IgD-negative memory B cell (primary cell): ENCODE measurements around the gene LEAP2. TPM values are rescaled to one million over a fixed set of nuclear protein-coding genes. Genes with fewer than 3 reads are reported as not detected.
A peak's percentile ranks its signal among the peaks of the same experiment; 100 is the strongest.

Source experiments
- H3K27ac Mint-ChIP-seq, 3 donors: one replicate each; pipeline ENCODE4 v1.8.0; 2020 to 2022; ENCODE audit warnings: mild to moderate bottlenecking in 3 of 3, mixed read lengths in 3 of 3, moderate library complexity in 1 of 3
- H3K27me3 Mint-ChIP-seq: one replicate; pipeline ENCODE4 v1.8.0; 2021; ENCODE audit warnings: mixed read lengths
- H3K36me3 Mint-ChIP-seq: one replicate; pipeline ENCODE4 v1.8.0; 2020; ENCODE audit warnings: mild to moderate bottlenecking, mixed read lengths
- H3K4me1 Mint-ChIP-seq, 3 donors: one replicate each; pipeline ENCODE4 v1.8.0; 2020 to 2022; ENCODE audit warnings: mixed read lengths in 3 of 3, mild to moderate bottlenecking in 1 of 3
- H3K4me3 Mint-ChIP-seq, 4 donors: one replicate each; pipeline ENCODE4 v1.8.0; 2020 to 2022; ENCODE audit warnings: mild to moderate bottlenecking in 4 of 4, mixed read lengths in 4 of 4, moderate library complexity in 3 of 4
- H3K9me3 Mint-ChIP-seq, 3 donors: one replicate each; pipeline ENCODE4 v1.8.0; 2020 to 2021; ENCODE audit warnings: mixed read lengths in 3 of 3, mild to moderate bottlenecking in 1 of 3
- polyA plus RNA-seq: library from polyadenylated mRNA; unstranded; fragments of 300-500 nt; fragmentation: Illumina TruSeq; gene quantifications from one replicate; pipeline ENCODE4 v1.2.3, GENCODE V29; 2021

Gene LEAP2
- polyA plus RNA-seq, 1 donor from 2014 or later, result 1.4 TPM

- no peak overlapping the region for H3K4me3 Mint-ChIP-seq
- no peak overlapping the region for H3K27ac Mint-ChIP-seq
- H3K9me3 Mint-ChIP-seq, result no peaks in the 10 kb centered on the region
- H3K36me3 Mint-ChIP-seq, result peaks cover 1% of the 10 kb centered on the region
- H3K4me1 Mint-ChIP-seq, result peaks cover 7 to 9% (median 9%) of the 10 kb centered on the region in 3 donors
- no peaks in the 10 kb centered on the region for H3K27me3 Mint-ChIP-seq
Measured at GRCh38 chr5:132884548-132884947, 11.1 kb downstream of the LEAP2 start.

GRCh38 chr5:132886064-132886823 is 12.8 kb downstream of the LEAP2 start:
- Mint-ChIP-seq H3K9me3 (no peaks in the 10 kb centered on the region), H3K4me1 (peaks cover 7 to 9% (median 9%) of the 10 kb centered on the region in 3 donors), H3K36me3 (peaks cover 1% of the 10 kb centered on the region), H3K27ac (peak overlapping the region in 2 of 3 donors; percentile 66 to 90), H3K4me3 (no peak overlapping the region), H3K27me3 (no peaks in the 10 kb centered on the region)

- Mint-ChIP-seq H3K27ac (peak overlapping the region in 1 of 3 donors; percentile 46), H3K36me3 (peaks cover 1% of the 10 kb centered on the region), H3K27me3 (no peaks in the 10 kb centered on the region), H3K4me3 (no peak overlapping the region), H3K4me1 (peaks cover 7 to 9% (median 9%) of the 10 kb centered on the region in 3 donors), H3K9me3 (no peaks in the 10 kb centered on the region)
Measured at GRCh38 chr5:132887283-132887682, 13.8 kb downstream of the LEAP2 start.

GRCh38 chr5:132889501-132889900 is 16.0 kb downstream of the LEAP2 start:
- peaks cover 7 to 14% (median 8%) of the 10 kb centered on the region in 3 donors for H3K4me1 Mint-ChIP-seq
- no peak overlapping the region for H3K27ac Mint-ChIP-seq
- H3K36me3 Mint-ChIP-seq, result no peaks in the 10 kb centered on the region
- no peak overlapping the region for H3K4me3 Mint-ChIP-seq
- H3K9me3 Mint-ChIP-seq, result no peaks in the 10 kb centered on the region
- no peaks in the 10 kb centered on the region for H3K27me3 Mint-ChIP-seq

- Mint-ChIP-seq H3K4me3 (no peak overlapping the region), H3K9me3 (no peaks in the 10 kb centered on the region), H3K36me3 (peaks cover 4% of the 10 kb centered on the region), H3K27me3 (no peaks in the 10 kb centered on the region), H3K27ac (no peak overlapping the region), H3K4me1 (peaks cover 5 to 13% (median 7%) of the 10 kb centered on the region in 3 donors)
Measured at GRCh38 chr5:132890817-132891216, 17.3 kb downstream of the LEAP2 start.

- Mint-ChIP-seq H3K4me3 (no peak overlapping the region), H3K27me3 (no peaks in the 10 kb centered on the region), H3K9me3 (no peaks in the 10 kb centered on the region), H3K4me1 (peaks cover under 1 to 7% (median 1%) of the 10 kb centered on the region in 3 donors), H3K36me3 (peaks cover 6% of the 10 kb centered on the region), H3K27ac (no peak overlapping the region)
Measured at GRCh38 chr5:132895719-132896305, 22.3 kb downstream of the LEAP2 start.

GRCh38 chr5:132896685-132897084 is 23.2 kb downstream of the LEAP2 start:
- Mint-ChIP-seq H3K27me3 (no peaks in the 10 kb centered on the region), H3K27ac (peak overlapping the region in 1 of 3 donors; percentile 83), H3K36me3 (peaks cover 6% of the 10 kb centered on the region), H3K4me3 (no peak overlapping the region), H3K4me1 (peaks cover 1 to 7% (median 3%) of the 10 kb centered on the region in 3 donors), H3K9me3 (no peaks in the 10 kb centered on the region)

GRCh38 chr5:132898094-132898493 is 24.6 kb downstream of the LEAP2 start:
- Mint-ChIP-seq H3K27me3 (no peaks in the 10 kb centered on the region), H3K4me1 (peaks cover 2 to 7% (median 6%) of the 10 kb centered on the region in 3 donors), H3K4me3 (no peak overlapping the region), H3K36me3 (peaks cover 6% of the 10 kb centered on the region), H3K9me3 (no peaks in the 10 kb centered on the region), H3K27ac (peak overlapping the region in 1 of 3 donors; percentile 75)

- Mint-ChIP-seq H3K9me3 (no peaks in the 10 kb centered on the region), H3K27ac (no peak overlapping the region), H3K4me1 (peaks cover 4 to 17% (median 14%) of the 10 kb centered on the region in 3 donors), H3K36me3 (peaks cover 5% of the 10 kb centered on the region), H3K27me3 (no peaks in the 10 kb centered on the region), H3K4me3 (no peak overlapping the region)
Measured at GRCh38 chr5:132901036-132901435, 27.6 kb downstream of the LEAP2 start.

GRCh38 chr5:132901730-132902129 is 28.3 kb downstream of the LEAP2 start:
- H3K27ac Mint-ChIP-seq, result no peak overlapping the region
- no peaks in the 10 kb centered on the region for H3K27me3 Mint-ChIP-seq
- no peaks in the 10 kb centered on the region for H3K9me3 Mint-ChIP-seq
- H3K4me3 Mint-ChIP-seq, result no peak overlapping the region
- H3K36me3 Mint-ChIP-seq, result peaks cover 5% of the 10 kb centered on the region
- H3K4me1 Mint-ChIP-seq, result peaks cover 4 to 18% (median 14%) of the 10 kb centered on the region in 3 donors

GRCh38 chr5:132905938-132906337 is 32.5 kb downstream of the LEAP2 start:
- peaks cover 6% of the 10 kb centered on the region for H3K36me3 Mint-ChIP-seq
- no peak overlapping the region for H3K27ac Mint-ChIP-seq
- peaks cover 5 to 31% (median 21%) of the 10 kb centered on the region in 3 donors for H3K4me1 Mint-ChIP-seq
- H3K27me3 Mint-ChIP-seq, result no peaks in the 10 kb centered on the region
- H3K9me3 Mint-ChIP-seq, result no peaks in the 10 kb centered on the region
- no peak overlapping the region for H3K4me3 Mint-ChIP-seq

GRCh38 chr5:132907161-132907560 is 33.7 kb downstream of the LEAP2 start:
- Mint-ChIP-seq H3K27ac (no peak overlapping the region), H3K36me3 (peaks cover 9% of the 10 kb centered on the region)

GRCh38 chr5:132909702-132910101 is 36.2 kb downstream of the LEAP2 start:
- no peak overlapping the region for H3K4me3 Mint-ChIP-seq
- peaks cover 3 to 31% (median 14%) of the 10 kb centered on the region in 3 donors for H3K4me1 Mint-ChIP-seq
- no peak overlapping the region for H3K27ac Mint-ChIP-seq
- no peaks in the 10 kb centered on the region for H3K9me3 Mint-ChIP-seq
- H3K36me3 Mint-ChIP-seq, result peaks cover 9% of the 10 kb centered on the region
- no peaks in the 10 kb centered on the region for H3K27me3 Mint-ChIP-seq

More at GRCh38 chr5:132907161-132907560, 33.7 kb downstream of the LEAP2 start:
- H3K4me3 Mint-ChIP-seq, result no peak overlapping the region
- H3K27me3 Mint-ChIP-seq, result no peaks in the 10 kb centered on the region
- no peaks in the 10 kb centered on the region for H3K9me3 Mint-ChIP-seq
- H3K4me1 Mint-ChIP-seq, result peaks cover 7 to 36% (median 21%) of the 10 kb centered on the region in 3 donors

- Mint-ChIP-seq H3K36me3 (peaks cover 11% of the 10 kb centered on the region), H3K27me3 (no peaks in the 10 kb centered on the region), H3K9me3 (no peaks in the 10 kb centered on the region), H3K27ac (no peak overlapping the region), H3K4me1 (peaks cover 4 to 6% (median 5%) of the 10 kb centered on the region in 3 donors), H3K4me3 (no peak overlapping the region)
Measured at GRCh38 chr5:132915681-132916080, 42.2 kb downstream of the LEAP2 start.

- H3K27me3 Mint-ChIP-seq, result no peaks in the 10 kb centered on the region
- H3K4me1 Mint-ChIP-seq, result peaks cover 3 to 5% (median 4%) of the 10 kb centered on the region in 3 donors
- H3K27ac Mint-ChIP-seq, result no peak overlapping the region
- no peaks in the 10 kb centered on the region for H3K9me3 Mint-ChIP-seq
- peaks cover 9% of the 10 kb centered on the region for H3K36me3 Mint-ChIP-seq
- H3K4me3 Mint-ChIP-seq, result no peak overlapping the region
Measured at GRCh38 chr5:132916086-132916485, 42.6 kb downstream of the LEAP2 start.
